HG02759 (cell line): ENCODE measurements around the gene SCG5.

Experiments
- ATAC-seq: cut with Tn5 transposase; IDR thresholded peaks from one replicate; pipeline ENCODE4 v1.9.1; 2021; ENCODE audit warnings: mild to moderate bottlenecking, moderate library complexity; ENCODE audit not compliant: unreplicated experiment

The SCG5 gene

GRCh38 chr15:32690941-32691688, 49.6 kb downstream of the SCG5 start:
- no peak for ATAC-seq

- ATAC-seq, result no peak
Observed at GRCh38 chr15:32691689-32692038, 50.2 kb downstream of the SCG5 start.

GRCh38 chr15:32692286-32692685, 50.8 kb downstream of the SCG5 start:
- ATAC-seq, result no peak

GRCh38 chr15:32694222-32694983, 52.9 kb downstream of the SCG5 start:
- no peak for ATAC-seq

GRCh38 chr15:32698773-32699390, 57.4 kb downstream of the SCG5 start:
- no peak for ATAC-seq

GRCh38 chr15:32700501-32701150, 59.1 kb downstream of the SCG5 start:
- ATAC-seq, result no peak

GRCh38 chr15:32701863-32702262, 60.4 kb downstream of the SCG5 start:
- ATAC-seq, result no peak

- no peak for ATAC-seq
Observed at GRCh38 chr15:32704395-32704981, 63.0 kb downstream of the SCG5 start.

- no peak for ATAC-seq
Observed at GRCh38 chr15:32705446-32705845, 63.9 kb downstream of the SCG5 start.

GRCh38 chr15:32706704-32707103, 65.2 kb downstream of the SCG5 start:
- no peak for ATAC-seq

- no peak for ATAC-seq
Observed at GRCh38 chr15:32707436-32707835, 65.9 kb downstream of the SCG5 start.

GRCh38 chr15:32709295-32710033, 68.0 kb downstream of the SCG5 start:
- ATAC-seq, result no peak

- ATAC-seq, result no peak
Observed at GRCh38 chr15:32715276-32715675, 73.8 kb downstream of the SCG5 start.

- no peak for ATAC-seq
Observed at GRCh38 chr15:32716216-32716914, 74.9 kb downstream of the SCG5 start.

- ATAC-seq, result no peak
Observed at GRCh38 chr15:32716915-32717425, 75.5 kb downstream of the SCG5 start.

- no peak for ATAC-seq
Observed at GRCh38 chr15:32717426-32718226, 76.1 kb downstream of the SCG5 start, which contains the start of gene GREM1. TSS of gene GREM1 (plus strand) at chr15:32718004. CDS start at chr15:32730691, 12,687 bp downstream.

- no peak for ATAC-seq
Observed at GRCh38 chr15:32718227-32718820, 76.8 kb downstream of the SCG5 start.
